Spleen (tissue), 11 donors: ENCODE measurements around the gene C7. TPM values are rescaled to one million over a fixed set of nuclear protein-coding genes. Genes with fewer than 3 reads are reported as not detected.
"Not testable (repeated sequence)": the region's sequence is repeated elsewhere in the genome, so short reads cannot be mapped to it uniquely, and the experiment has no call there.

Experiments
- DNase-seq: peaks from one replicate; pipeline ENCODE4 v3.0.0-alpha.2; 2020
- H3K27ac ChIP-seq, 8 donors: fragments of 200-600 bp; sonication (generic) in 7 of 8; 1 replicate in 4 of 8; 2 replicates in 4 of 8; pipeline versions ENCODE4 v1.5.0 to v1.8.0; 2016 to 2021; ENCODE audit warnings: inconsistent platforms in 4 of 8, mild to moderate bottlenecking in 4 of 8, moderate library complexity in 1 of 8
- H3K27me3 ChIP-seq, 7 donors: fragments of 200-600 bp; sonication (generic) in 6 of 7; replicated peaks in 1 of 7; 1 replicate in 4 of 7; 2 replicates in 3 of 7; pipeline versions ENCODE4 v1.5.0 to v1.8.0; 2016 to 2021; ENCODE audit warnings: inconsistent platforms in 3 of 7, mild to moderate bottlenecking in 1 of 7
- H3K36me3 ChIP-seq, 6 donors: fragments of 200-600 bp; sonication (generic) in 5 of 6; 1 replicate in 4 of 6; 2 replicates in 2 of 6; pipeline versions ENCODE4 v1.5.0 to v1.8.0; 2016 to 2021; ENCODE audit warnings: inconsistent platforms in 2 of 6
- H3K4me1 ChIP-seq, 6 donors: fragments of 200-600 bp; sonication (generic) in 5 of 6; 1 replicate in 3 of 6; 2 replicates in 3 of 6; pipeline versions ENCODE4 v1.5.0 to v1.8.0; 2016 to 2021; ENCODE audit warnings: inconsistent platforms in 3 of 6
- H3K4me3 ChIP-seq, 8 donors: fragments of 200-600 bp; sonication (generic) in 7 of 8; 1 replicate in 4 of 8; 2 replicates in 4 of 8; pipeline versions ENCODE4 v1.5.0 to v1.8.0; 2016 to 2021; ENCODE audit warnings: inconsistent platforms in 4 of 8, mild to moderate bottlenecking in 4 of 8, moderate library complexity in 2 of 8
- H3K9me3 ChIP-seq, 8 donors: fragments of 200-600 bp; sonication (generic) in 7 of 8; 1 replicate in 4 of 8; 2 replicates in 4 of 8; pipeline versions ENCODE4 v1.5.0 to v1.8.0; 2016 to 2021; ENCODE audit warnings: inconsistent platforms in 4 of 8
- POLR2A ChIP-seq, 3 donors: fragments of 450-650 bp; IDR thresholded peaks; one replicate each; pipeline ENCODE4 v1.5.1; 2017; ENCODE audit warnings: antibody characterized with exemption in 3 of 3, mild to moderate bottlenecking in 1 of 3
- POLR2AphosphoS5 ChIP-seq, 3 donors: sonication (generic); formaldehyde crosslinking; IDR thresholded peaks; one replicate each; pipeline ENCODE4 v1.5.1; 2017; ENCODE audit warnings: antibody characterized with exemption in 3 of 3
- WGBS, 5 donors: extraction: QIAGEN DNeasy Blood & Tissue Kit in 3 of 5; methylation state at CpG; one replicate each; pipeline versions ENCODE4 v1.1.5 to v1.1.7; 2013 to 2018; 5-methylcytosine and 5-hydroxymethylcytosine counted together
- intact Hi-C: fragments of 100-400 bp; cut with DNase I; formaldehyde crosslinking; loops from one replicate; pipeline ENCODE4 v1.15.0; 2023; ENCODE audit warnings: low total_unique reads
- polyA plus RNA-seq, 3 donors: library from polyadenylated mRNA; stranded (reverse); fragments of 200-250 nt; gene quantifications; one replicate each; pipeline ENCODE4 v1.2.1, GENCODE V29; 2013
- total RNA-seq, 7 donors: library from RNA; depleted of rRNA in 3 of 7; stranded (reverse); fragments of >200 nt in 3 of 7; fragmentation: NEBNext Ultra II Directional in 4 of 7; extraction: Animal tissue kit (Norgen Biotek cat#: 25700) in 4 of 7; gene quantifications; one replicate each; pipeline versions ENCODE4 v1.1.0 to v1.2.1, GENCODE V29; 2016 to 2021
- TF ChIP-seq, protein P1 (sequence below), 11 experiments: fragments of 200-600 bp in 7 of 11; fragments of 450-650 bp in 4 of 11; sonication (generic) in 4 of 11; IDR thresholded peaks in 8 of 11; conservative IDR thresholded peaks in 3 of 11; 1 replicate in 7 of 11; 2 replicates in 4 of 11; pipeline versions ENCODE4 v1.4.0 to v1.8.0; 2016 to 2021; ENCODE audit warnings: antibody characterized with exemption in 11 of 11, inconsistent platforms in 4 of 11, mild to moderate bottlenecking in 1 of 11
- donor health status: healthy with polysubstance abuse.
- donor health status: DM: no; HTN: no; CAD: no; lungs with moderate emphysema.
- donor health status: DM: no; HTN: no; CAD: no.
- donor health status: Bipolar disorder and iron deficiency.
- donor health status: healthy.
- donor health status: DM: no; HTN: no; CAD: no.
- donor health status: DM: yes; HTN: yes; CAD: no.

Gene C7
- total and polyA plus RNA-seq, 10 donors: 19.0 to 867 (median 168) TPM

DNA sequence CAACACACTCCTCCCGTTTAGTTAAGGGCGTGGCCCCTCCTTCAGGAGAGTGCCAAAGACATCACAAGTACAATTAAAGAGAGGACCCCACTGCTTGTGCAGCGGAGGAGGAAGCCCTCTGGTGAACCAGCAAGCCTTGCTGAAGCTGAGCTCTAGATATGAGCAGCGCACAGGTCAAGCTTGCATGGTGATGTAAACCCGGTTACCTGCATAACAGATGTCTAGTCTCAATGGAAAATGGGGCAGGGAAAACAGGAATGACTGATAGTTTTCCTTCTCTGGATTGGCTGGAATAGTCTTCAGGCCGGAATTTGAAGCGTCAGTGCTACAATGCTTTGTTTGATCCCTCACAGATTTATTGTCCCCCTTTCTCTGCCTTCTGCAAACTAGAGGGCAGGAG lies 95.6 kb downstream of the C7 start:
- no peak for DNase-seq
- Histone ChIP-seq H3K27me3 (no peaks in the 10 kb centered on the region), H3K27ac (no peak overlapping the region), H3K9me3 (no peaks in the 10 kb centered on the region), H3K36me3 (no peaks in the 10 kb centered on the region), H3K4me1 (no peaks in the 10 kb centered on the region), H3K4me3 (no peak overlapping the region)
- no peak for TF ChIP-seq POLR2A (IDR thresholded peaks at IDR 0.05)
- TF ChIP-seq, protein P1, sequence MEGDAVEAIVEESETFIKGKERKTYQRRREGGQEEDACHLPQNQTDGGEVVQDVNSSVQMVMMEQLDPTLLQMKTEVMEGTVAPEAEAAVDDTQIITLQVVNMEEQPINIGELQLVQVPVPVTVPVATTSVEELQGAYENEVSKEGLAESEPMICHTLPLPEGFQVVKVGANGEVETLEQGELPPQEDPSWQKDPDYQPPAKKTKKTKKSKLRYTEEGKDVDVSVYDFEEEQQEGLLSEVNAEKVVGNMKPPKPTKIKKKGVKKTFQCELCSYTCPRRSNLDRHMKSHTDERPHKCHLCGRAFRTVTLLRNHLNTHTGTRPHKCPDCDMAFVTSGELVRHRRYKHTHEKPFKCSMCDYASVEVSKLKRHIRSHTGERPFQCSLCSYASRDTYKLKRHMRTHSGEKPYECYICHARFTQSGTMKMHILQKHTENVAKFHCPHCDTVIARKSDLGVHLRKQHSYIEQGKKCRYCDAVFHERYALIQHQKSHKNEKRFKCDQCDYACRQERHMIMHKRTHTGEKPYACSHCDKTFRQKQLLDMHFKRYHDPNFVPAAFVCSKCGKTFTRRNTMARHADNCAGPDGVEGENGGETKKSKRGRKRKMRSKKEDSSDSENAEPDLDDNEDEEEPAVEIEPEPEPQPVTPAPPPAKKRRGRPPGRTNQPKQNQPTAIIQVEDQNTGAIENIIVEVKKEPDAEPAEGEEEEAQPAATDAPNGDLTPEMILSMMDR (IDR thresholded peaks at IDR 0.05 in 8 of 11, conservative IDR thresholded peaks at IDR 0.05 in 3 of 11): no peak
- 84 to 96% (median 88%) methylated on average over 7 of the region's 7 CpGs for WGBS, 5 donors
- intact Hi-C loops: no loop called here

DNA sequence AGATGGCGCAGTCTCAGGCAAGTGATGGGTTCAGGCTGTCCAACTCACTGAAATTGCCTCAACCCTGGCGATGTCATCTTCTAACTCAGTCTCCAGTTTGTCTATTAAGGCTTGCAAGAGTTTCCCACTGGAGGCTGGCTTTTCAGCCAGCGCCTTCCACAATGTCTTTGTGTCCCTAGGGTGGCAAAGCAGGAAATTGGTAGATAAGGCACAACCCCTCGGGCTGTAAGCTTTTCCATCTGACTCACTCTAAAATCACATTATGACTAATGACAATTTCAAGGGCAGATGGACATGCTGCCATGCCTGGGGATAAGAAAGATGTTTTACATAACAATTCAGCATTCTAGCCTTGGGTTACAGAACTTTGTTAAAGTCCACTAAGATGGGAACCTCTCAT lies 99.9 kb downstream of the C7 start:
- no peaks in the 10 kb centered on the region for H3K27me3 ChIP-seq
- DNase-seq: no peak
- no peaks in the 10 kb centered on the region for H3K36me3 ChIP-seq
- intact Hi-C loops: no loop called here
- no peak for TF ChIP-seq POLR2AphosphoS5 (IDR thresholded peaks at IDR 0.05)
- no peak for TF ChIP-seq POLR2A (IDR thresholded peaks at IDR 0.05)
- TF ChIP-seq, protein P1 (IDR thresholded peaks at IDR 0.05 in 8 of 11, conservative IDR thresholded peaks at IDR 0.05 in 3 of 11): no peak
- no peak overlapping the region for H3K4me3 ChIP-seq
- WGBS, 5 donors: 54 to 80% (median 74%) methylated on average over 4 of the region's 4 CpGs
- H3K27ac ChIP-seq: no peak overlapping the region
- no peaks in the 10 kb centered on the region for H3K9me3 ChIP-seq
- no peaks in the 10 kb centered on the region for H3K4me1 ChIP-seq

DNA sequence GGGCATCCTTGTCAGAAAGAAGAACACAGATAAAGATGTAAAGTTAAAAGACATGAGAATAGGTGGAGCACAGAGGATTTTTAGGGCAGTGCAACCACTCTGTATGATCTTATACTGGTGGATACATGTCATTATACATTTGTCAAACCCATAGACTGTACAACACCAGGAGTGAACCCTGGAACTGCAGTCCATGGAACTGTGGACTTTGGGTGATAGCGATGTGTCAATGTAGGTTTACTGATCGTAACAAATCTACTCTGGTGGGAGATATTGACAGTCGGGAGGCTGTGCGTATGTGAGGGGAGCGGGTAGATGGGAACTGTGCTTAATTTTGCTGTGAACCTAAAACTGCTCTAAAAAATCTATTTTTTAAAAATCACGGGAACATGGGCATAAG lies 101.3 kb downstream of the C7 start:
- WGBS, 5 donors: 87 to 99% (median 96%) methylated on average over 6 of the region's 6 CpGs
- H3K4me1 ChIP-seq: no peaks in the 10 kb centered on the region
- no peaks in the 10 kb centered on the region for H3K36me3 ChIP-seq
- H3K27me3 ChIP-seq: no peaks in the 10 kb centered on the region
- intact Hi-C loops: no loop called here
- no peak overlapping the region for H3K4me3 ChIP-seq
- TF ChIP-seq POLR2A (IDR thresholded peaks at IDR 0.05) (no peak), POLR2AphosphoS5 (IDR thresholded peaks at IDR 0.05) (no peak)
- TF ChIP-seq, protein P1 (IDR thresholded peaks at IDR 0.05 in 8 of 11, conservative IDR thresholded peaks at IDR 0.05 in 3 of 11): no peak
- H3K9me3 ChIP-seq: no peaks in the 10 kb centered on the region
- no peak overlapping the region for H3K27ac ChIP-seq
- DNase-seq: no peak

DNA sequence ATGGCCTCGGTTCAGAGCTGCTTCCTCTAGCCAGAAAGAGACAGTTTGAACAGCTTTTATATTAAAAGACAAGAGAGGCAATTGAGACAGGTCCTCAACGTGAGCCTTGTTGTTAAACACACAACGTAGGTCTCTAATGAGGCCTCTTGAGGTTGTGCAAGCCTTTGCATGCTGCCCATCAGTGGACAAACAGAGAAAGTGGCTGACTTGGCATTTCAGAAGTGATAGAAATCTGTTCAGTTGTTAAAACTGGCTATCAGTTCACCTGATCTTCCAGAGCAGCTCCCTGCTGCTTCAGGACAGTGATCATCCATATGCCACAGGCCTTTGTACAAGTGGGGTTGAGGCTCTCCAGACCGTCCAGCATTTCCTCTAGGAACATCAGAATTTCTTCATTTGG lies 103.0 kb downstream of the C7 start:
- Histone ChIP-seq H3K9me3 (no peaks in the 10 kb centered on the region), H3K4me3 (no peak overlapping the region), H3K36me3 (no peaks in the 10 kb centered on the region), H3K27ac (no peak overlapping the region), H3K27me3 (no peaks in the 10 kb centered on the region), H3K4me1 (no peaks in the 10 kb centered on the region)
- TF ChIP-seq POLR2A (IDR thresholded peaks at IDR 0.05): no peak
- TF ChIP-seq, protein P1 (IDR thresholded peaks at IDR 0.05 in 8 of 11, conservative IDR thresholded peaks at IDR 0.05 in 3 of 11): no peak
- TF ChIP-seq POLR2AphosphoS5 (IDR thresholded peaks at IDR 0.05): no peak
- intact Hi-C loops: no loop called here
- DNase-seq: no peak
- WGBS, 5 donors: 52 to 76% (median 57%) methylated on average over 4 of the region's 4 CpGs

DNA sequence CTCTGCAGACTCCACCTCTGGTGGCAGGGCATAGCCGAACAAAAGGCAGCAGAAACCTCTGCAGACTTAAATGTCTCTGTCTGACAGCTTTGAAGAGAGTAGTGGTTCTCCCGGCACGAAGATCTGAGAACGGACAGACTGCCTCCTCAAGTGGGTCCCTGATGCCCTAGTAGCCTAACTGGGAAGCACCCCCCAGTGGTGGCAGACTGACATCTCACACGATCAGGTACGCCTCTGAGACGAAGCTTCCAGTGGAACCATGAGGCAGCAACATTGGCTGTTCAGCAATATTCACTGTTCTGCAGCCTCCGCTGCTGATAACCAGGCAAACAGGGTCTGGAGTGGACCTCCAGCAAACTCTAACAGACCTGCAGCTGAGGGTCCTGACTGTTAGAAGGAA lies 113.3 kb downstream of the C7 start:
- H3K27me3 ChIP-seq, H3K36me3 ChIP-seq, intact Hi-C loops, DNase-seq, H3K4me1 ChIP-seq, H3K4me3 ChIP-seq, H3K27ac ChIP-seq: not testable (repeated sequence)
- peaks cover 0 to 20% (median 11%) of the 10 kb centered on the region in 8 donors for H3K9me3 ChIP-seq
- 91 to 98% (median 95%) methylated on average over 6 to 8 of the region's 8 CpGs for WGBS, 5 donors
